ENCODE data around the gene RIN1. TPM values are rescaled to one million over a fixed set of nuclear protein-coding genes. Genes with fewer than 3 reads are reported as not detected.

RIN1 gene
- total RNA-seq, 4 donors from 2014 or later: 8.8 to 43.8 (median 14.4) TPM

DNA sequence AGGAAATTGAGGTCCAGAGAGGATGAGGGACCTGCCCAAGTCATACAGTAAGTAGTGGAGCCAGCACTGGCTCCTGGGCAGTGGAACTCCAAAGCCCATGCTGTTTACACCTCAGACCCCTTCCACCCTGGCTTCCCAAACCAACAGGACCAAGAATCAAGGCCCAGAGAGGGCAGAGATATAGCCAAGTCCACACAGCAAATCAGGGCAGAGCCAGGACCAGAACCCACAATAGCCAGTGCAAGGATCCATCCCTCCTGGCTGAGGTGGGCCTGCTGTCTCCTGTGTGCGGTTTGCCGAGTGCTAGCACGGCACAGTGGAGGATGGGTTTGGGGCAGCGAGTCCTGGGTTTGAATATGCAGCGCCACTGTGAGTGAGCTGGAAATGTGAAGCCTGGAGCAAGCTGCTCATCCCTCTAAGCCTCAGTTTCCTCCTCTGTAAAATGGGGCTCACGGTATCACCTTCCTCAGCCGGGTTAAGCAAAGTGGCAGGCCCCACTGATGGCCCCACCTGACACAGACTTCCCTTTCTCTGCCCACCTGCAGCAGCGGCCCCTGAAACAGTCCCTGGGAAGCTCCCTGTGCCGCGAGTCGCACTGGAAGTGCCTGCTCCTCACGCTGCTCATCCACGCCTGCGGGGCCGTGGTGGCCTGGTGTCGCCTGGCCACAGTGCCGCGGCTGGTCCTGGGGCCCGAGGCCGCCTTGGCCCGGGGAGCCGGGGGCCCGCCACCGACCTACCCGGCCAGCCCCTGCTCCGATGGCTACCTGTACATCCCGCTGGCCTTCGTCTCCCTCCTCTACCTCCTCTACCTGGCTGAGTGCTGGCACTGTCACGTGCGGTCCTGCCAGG, 42.2 kb downstream of the RIN1 start:
- in situ Hi-C loops (cut with MboI; ENCODE audit: low pct_ligation_motif_present in 1 of 4, low pct_unique_long_range_greater_than_20kb in 1 of 4, low sequenced_read_pairs in 3 of 4): no loop called here
- DNase-seq: no peak
- Histone ChIP-seq H3K9me3 (no peaks in the 10 kb centered on the region), H3K36me3 (no peaks in the 10 kb centered on the region), H3K4me1 (peaks cover 8 to 19% (median 16%) of the 10 kb centered on the region in 4 donors), H3K27me3 (peaks cover 54% of the 10 kb centered on the region), H3K27ac (no peak overlapping the region), H3K4me3 (no peak overlapping the region)
- intact Hi-C loops (cut with DNase I; ENCODE audit: low total_unique reads): no loop called here
- no peak for TF ChIP-seq POLR2A (IDR thresholded peaks at IDR 0.05)
- no peak for TF ChIP-seq EP300 (IDR thresholded peaks at IDR 0.05; ENCODE audit: low read depth)
- no peak for TF ChIP-seq POLR2AphosphoS5 (IDR thresholded peaks at IDR 0.05)
- 79% methylated on average over 20 of the region's 30 CpGs; no CpG with 5 or more reads in 1 of the 2 donors for WGBS, 2 donors (ENCODE audit: low coverage in 1 of 2)

DNA sequence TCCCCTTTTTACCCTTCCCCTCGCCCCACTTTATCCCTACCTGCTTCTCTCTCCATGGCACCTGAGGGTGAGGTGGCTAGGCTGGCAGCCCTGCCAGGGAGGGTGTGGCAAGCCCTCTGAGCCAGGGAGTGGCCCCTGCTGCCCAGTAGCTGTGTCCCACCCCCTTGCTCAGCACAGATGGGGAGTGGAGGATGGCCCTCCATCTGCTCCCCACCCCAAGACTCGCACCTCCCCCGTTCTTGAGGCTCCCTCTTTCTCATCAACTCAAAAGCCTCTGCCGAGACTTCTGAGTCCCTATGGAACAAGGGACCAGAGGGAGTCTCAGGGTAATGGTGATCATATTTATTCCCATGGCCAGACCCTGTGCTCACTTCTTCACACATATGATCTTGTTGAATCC, 42.9 kb downstream of the RIN1 start:
- intact Hi-C loops (cut with DNase I; ENCODE audit: low total_unique reads) (no loop called here), in situ Hi-C loops (cut with MboI; ENCODE audit: low pct_ligation_motif_present in 1 of 4, low pct_unique_long_range_greater_than_20kb in 1 of 4, low sequenced_read_pairs in 3 of 4) (no loop called here)
- no peak for DNase-seq
- H3K27ac ChIP-seq: no peak overlapping the region
- no peak overlapping the region for H3K4me3 ChIP-seq
- no peaks in the 10 kb centered on the region for H3K36me3 ChIP-seq
- H3K27me3 ChIP-seq: peaks cover 54% of the 10 kb centered on the region
- 48% methylated on average over 4 of the region's 4 CpGs; no CpG with 5 or more reads in 1 of the 2 donors for WGBS, 2 donors (ENCODE audit: low coverage in 1 of 2)
- H3K4me1 ChIP-seq: peaks cover 8 to 22% (median 17%) of the 10 kb centered on the region in 4 donors
- TF ChIP-seq POLR2A (IDR thresholded peaks at IDR 0.05) (no peak), EP300 (IDR thresholded peaks at IDR 0.05; ENCODE audit: low read depth) (no peak), POLR2AphosphoS5 (IDR thresholded peaks at IDR 0.05) (no peak), CTCF (IDR thresholded peaks at IDR 0.05) (no peak)
- no peaks in the 10 kb centered on the region for H3K9me3 ChIP-seq

GRCh38 chr11:66292543-66293332, 43.5 kb downstream of the RIN1 start:
- Histone ChIP-seq H3K9me3 (no peaks in the 10 kb centered on the region), H3K27me3 (peaks cover 54% of the 10 kb centered on the region), H3K4me1 (peaks cover 14 to 28% (median 23%) of the 10 kb centered on the region in 4 donors), H3K4me3 (no peak overlapping the region), H3K36me3 (no peaks in the 10 kb centered on the region), H3K27ac (no peak overlapping the region)
- intact Hi-C loops (cut with DNase I; ENCODE audit: low total_unique reads) (no loop called here), in situ Hi-C loops (cut with MboI; ENCODE audit: low pct_ligation_motif_present in 1 of 4, low pct_unique_long_range_greater_than_20kb in 1 of 4, low sequenced_read_pairs in 3 of 4) (no loop called here)
- WGBS, 2 donors (ENCODE audit: low coverage in 1 of 2): 36% methylated on average over 17 of the region's 17 CpGs; no CpG with 5 or more reads in 1 of the 2 donors
- no peak for DNase-seq
- TF ChIP-seq POLR2A (IDR thresholded peaks at IDR 0.05) (no peak), POLR2AphosphoS5 (IDR thresholded peaks at IDR 0.05) (no peak), CTCF (IDR thresholded peaks at IDR 0.05) (no peak), EP300 (IDR thresholded peaks at IDR 0.05; ENCODE audit: low read depth) (no peak)

GRCh38 chr11:66291706-66292542, 44.3 kb downstream of the RIN1 start, which contains the start of gene TMEM151A:
TMEM151A (plus strand) TSS chr11:66291894; CDS start chr11:66292014, 120 bp downstream.
- TF ChIP-seq CTCF (IDR thresholded peaks at IDR 0.05) (no peak), EP300 (IDR thresholded peaks at IDR 0.05; ENCODE audit: low read depth) (no peak), POLR2A (IDR thresholded peaks at IDR 0.05) (no peak)
- intact Hi-C loops (cut with DNase I; ENCODE audit: low total_unique reads): no loop called here
- H3K9me3 ChIP-seq: no peaks in the 10 kb centered on the region
- in situ Hi-C loops (cut with MboI; ENCODE audit: low pct_ligation_motif_present in 1 of 4, low pct_unique_long_range_greater_than_20kb in 1 of 4, low sequenced_read_pairs in 3 of 4): no loop called here
- peak within 1 kb of the TSS in 3 of 4 donors; percentile 28 to 56 (median 39) for H3K4me3 ChIP-seq
- H3K4me1 ChIP-seq: peaks cover 19 to 37% (median 29%) of the 10 kb centered on the region in 4 donors
- WGBS, 2 donors (ENCODE audit: low coverage in 1 of 2): 2% methylated on average over 49 of the region's 95 CpGs; no CpG with 5 or more reads in 1 of the 2 donors
- no peak within 1 kb of the TSS for H3K27ac ChIP-seq
- no peaks in the 10 kb centered on the region for H3K36me3 ChIP-seq
- peaks cover 53% of the 10 kb centered on the region for H3K27me3 ChIP-seq
- no peak for DNase-seq

Measured in transverse colon (tissue), 4 donors.